ENCODE measurements around the gene TNS1. TPM values are rescaled to one million over a fixed set of nuclear protein-coding genes. Genes with fewer than 3 reads are reported as not detected.
"Not testable (repeated sequence)": the region's sequence is repeated elsewhere in the genome, so short reads cannot be mapped to it uniquely, and the experiment has no call there.

The TNS1 gene
- total RNA-seq, 2 experiments from 2014 or later = 0.92 to 0.97 TPM

DNA sequence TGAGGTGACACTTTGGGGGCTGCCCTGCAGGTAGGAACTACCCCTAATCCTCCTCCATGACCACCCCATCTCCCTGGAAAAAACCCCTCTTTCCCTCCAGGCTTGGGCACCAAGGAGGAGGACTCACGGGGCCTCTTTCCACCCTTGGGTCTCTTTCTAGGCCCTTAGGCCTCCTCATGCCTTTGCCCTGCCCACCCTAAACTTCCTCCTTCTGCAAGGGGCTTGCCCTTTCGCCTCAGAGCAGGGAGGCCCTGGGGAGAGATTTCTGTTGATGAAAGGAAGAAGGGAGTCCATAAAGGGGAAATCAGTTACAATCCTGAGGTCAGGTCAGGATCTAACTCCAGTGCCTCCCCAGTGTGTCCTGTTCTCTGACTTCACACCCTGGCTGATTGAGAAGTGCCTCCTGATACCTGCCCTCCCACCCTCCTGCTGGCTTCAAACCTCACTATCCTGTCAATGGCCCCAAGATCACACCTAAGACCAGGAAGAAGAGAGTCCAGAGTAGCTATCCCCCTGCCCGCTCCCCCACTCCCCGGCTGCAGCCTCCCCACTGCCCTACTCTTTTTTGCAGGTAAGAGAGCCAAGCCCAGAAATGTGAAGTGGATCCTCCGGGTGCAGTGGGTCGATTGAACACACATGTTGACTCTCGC lies 16.7 kb upstream of the TNS1 start:
- POLR2A ChIA-PET = no interaction called here
- H3K4me3 Mint-ChIP-seq = no peak overlapping the region
- no peak for DNase-seq
- peaks cover 2% of the 10 kb centered on the region for H3K27me3 Mint-ChIP-seq
- intact Hi-C loops (cut with micrococcal nuclease) = no loop called here
- no peaks in the 10 kb centered on the region for H3K9me3 Mint-ChIP-seq
- H3K4me1 Mint-ChIP-seq (ENCODE audit: low read depth) = no peaks in the 10 kb centered on the region
- CTCF ChIA-PET = interaction anchor here (0.7 kb wide), 1 partner anchor 26 kb away, joined by 3 read pairs; no protein-coding TSS in a partner anchor
- no peak overlapping the region for H3K27ac Mint-ChIP-seq
- H3K36me3 Mint-ChIP-seq = no peaks in the 10 kb centered on the region

DNA sequence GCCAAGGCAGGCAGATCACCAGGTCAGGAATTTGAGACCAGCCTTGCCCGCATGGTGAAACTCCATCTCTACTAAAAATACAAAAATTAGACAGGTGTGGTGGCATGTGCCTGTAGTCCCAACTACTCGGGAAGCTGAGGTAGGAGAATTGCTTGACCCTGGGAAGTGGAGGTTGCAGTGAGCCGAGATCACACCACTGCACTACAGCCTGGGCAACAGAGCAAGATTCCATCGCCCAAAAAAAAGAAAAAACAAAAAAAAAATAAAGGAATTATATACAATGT lies 16.0 kb upstream of the TNS1 start:
- DNase-seq; H3K9me3 Mint-ChIP-seq; H3K36me3 Mint-ChIP-seq; H3K27me3 Mint-ChIP-seq; intact Hi-C loops (cut with micrococcal nuclease); H3K4me1 Mint-ChIP-seq (ENCODE audit: low read depth); H3K27ac Mint-ChIP-seq; POLR2A ChIA-PET; H3K4me3 Mint-ChIP-seq: not testable (repeated sequence)
- CTCF ChIA-PET = interaction anchor here (0.7 kb wide), 1 partner anchor 25 kb away, joined by 3 read pairs; no protein-coding TSS in a partner anchor

DNA sequence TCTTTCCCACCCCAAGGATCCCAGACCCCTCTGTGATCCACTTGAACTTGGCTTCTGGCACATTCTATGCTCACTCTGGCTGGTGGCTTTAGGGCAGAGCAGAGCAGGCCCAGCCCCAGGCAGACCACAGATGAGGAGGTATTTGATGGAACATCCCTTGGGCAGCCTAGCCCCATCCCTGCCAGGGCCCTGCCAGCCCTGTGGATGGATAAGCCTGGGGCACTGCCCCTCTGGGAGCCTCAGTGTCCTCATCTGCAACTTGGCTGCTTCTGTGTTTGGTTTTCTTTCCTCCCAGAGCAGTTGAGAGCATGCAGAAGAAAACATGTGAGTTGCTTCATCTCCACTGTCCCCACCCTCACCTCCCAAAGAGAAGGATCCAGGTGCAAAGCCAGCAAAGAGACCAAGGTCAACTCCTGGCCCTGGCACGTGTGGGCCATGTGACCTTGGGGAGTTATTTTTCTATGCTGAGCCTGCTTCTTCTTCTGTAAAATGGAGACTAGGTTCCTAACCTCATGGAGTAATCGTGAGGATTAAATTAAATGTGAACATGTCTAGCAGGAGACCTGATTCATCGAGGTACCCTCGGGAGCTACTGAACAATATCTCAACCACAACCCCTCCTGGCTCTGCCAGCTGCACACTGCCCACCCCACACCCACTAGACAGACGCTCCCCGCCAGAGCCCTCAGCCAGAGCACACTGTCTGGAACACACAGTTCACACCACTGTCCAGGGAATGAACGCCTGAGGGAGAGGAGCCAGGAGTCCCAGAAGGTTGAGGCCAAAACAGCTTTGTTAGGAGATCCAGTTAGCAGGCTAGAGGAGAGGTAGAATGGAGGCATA lies 14.6 kb upstream of the TNS1 start:
- CTCF ChIA-PET = no interaction called here

DNA sequence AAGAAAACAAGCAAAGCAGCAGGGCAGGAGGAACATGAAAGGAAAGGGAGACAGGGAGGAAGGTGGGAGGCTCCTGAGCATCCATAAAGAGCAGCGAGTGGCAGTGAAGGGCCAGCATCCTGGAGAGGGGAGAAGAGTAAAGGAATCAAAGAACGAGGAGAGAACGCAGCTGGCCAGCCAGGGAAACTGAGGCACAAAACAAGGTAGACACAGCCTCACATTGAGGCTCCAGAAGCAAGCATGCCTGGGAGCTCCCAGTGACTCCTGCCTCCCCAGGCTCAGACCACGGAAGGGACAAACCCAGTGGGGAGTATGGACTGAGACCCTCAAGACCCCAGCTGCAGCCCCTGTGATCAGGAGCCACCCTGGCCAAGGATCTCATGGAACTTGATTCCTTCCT lies 14.0 kb upstream of the TNS1 start:
- intact Hi-C loops (cut with micrococcal nuclease) = no loop called here
- no peaks in the 10 kb centered on the region for H3K36me3 Mint-ChIP-seq
- H3K9me3 Mint-ChIP-seq = no peaks in the 10 kb centered on the region
- peaks cover 16% of the 10 kb centered on the region for H3K27me3 Mint-ChIP-seq
- no peaks in the 10 kb centered on the region for H3K4me1 Mint-ChIP-seq (ENCODE audit: low read depth)
- H3K4me3 Mint-ChIP-seq = no peak overlapping the region
- no peak for DNase-seq
- CTCF ChIA-PET = no interaction called here
- H3K27ac Mint-ChIP-seq = no peak overlapping the region
- POLR2A ChIA-PET = no interaction called here

More for the DNA sequence above, 14.6 kb upstream of the TNS1 start:
- H3K36me3 Mint-ChIP-seq = no peaks in the 10 kb centered on the region
- no peaks in the 10 kb centered on the region for H3K4me1 Mint-ChIP-seq (ENCODE audit: low read depth)
- H3K27ac Mint-ChIP-seq = no peak overlapping the region
- no peaks in the 10 kb centered on the region for H3K9me3 Mint-ChIP-seq
- DNase-seq = no peak
- no peak overlapping the region for H3K4me3 Mint-ChIP-seq
- POLR2A ChIA-PET = no interaction called here
- intact Hi-C loops (cut with micrococcal nuclease) = no loop called here
- peaks cover 12% of the 10 kb centered on the region for H3K27me3 Mint-ChIP-seq

DNA sequence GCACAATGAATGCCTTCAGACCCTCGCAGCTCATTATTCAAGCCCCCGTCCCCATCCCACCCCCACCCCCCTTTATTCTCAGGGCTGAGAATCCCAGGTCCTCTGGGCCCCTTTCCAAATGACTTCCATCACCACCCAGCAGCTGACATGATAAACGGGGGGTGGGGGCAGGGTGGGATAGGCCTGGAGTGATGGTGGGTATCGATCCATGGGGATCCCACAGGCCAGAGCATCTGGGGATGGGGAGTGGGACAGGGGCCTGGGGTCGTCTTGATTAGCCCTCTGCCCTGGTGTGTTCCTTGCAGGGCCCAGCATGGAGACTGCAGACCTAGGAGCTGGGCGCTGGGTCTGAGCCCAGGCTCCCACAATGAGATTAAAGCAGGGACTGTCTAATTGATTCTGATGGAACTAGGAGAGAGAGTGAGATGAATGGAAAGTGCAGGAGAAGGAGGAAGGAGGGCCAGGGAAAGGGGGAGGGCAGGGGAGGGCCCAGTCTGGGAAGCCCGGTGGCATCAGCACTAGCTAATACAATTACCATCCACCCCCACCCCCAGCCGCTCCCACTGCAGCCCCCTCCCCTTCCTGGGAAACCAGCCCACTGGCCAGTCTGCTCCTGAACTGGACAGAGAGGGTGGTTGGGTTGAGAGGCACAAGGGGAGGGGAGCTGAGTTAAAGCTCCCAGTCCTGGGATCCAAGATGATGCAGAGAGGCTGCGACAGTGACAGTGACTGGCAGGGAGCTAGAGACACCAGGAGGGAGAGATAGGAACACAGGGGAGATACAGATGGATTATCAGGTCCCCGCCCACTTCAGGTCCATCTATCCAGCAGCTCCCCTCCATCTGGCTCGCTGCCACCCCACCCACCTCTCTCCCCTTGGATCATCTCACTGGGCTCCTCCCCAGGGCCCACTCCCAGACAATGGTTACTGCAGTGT lies 13.1 kb upstream of the TNS1 start:
- ChIA-PET CTCF (no interaction called here), POLR2A (no interaction called here)
- intact Hi-C loops (cut with micrococcal nuclease) = no loop called here
- H3K4me3 Mint-ChIP-seq = no peak overlapping the region
- H3K9me3 Mint-ChIP-seq = no peaks in the 10 kb centered on the region
- no peak overlapping the region for H3K27ac Mint-ChIP-seq
- peaks cover under 1% of the 10 kb centered on the region for H3K4me1 Mint-ChIP-seq (ENCODE audit: low read depth)
- no peaks in the 10 kb centered on the region for H3K36me3 Mint-ChIP-seq
- no peak for DNase-seq
- H3K27me3 Mint-ChIP-seq = peaks cover 25% of the 10 kb centered on the region

DNA sequence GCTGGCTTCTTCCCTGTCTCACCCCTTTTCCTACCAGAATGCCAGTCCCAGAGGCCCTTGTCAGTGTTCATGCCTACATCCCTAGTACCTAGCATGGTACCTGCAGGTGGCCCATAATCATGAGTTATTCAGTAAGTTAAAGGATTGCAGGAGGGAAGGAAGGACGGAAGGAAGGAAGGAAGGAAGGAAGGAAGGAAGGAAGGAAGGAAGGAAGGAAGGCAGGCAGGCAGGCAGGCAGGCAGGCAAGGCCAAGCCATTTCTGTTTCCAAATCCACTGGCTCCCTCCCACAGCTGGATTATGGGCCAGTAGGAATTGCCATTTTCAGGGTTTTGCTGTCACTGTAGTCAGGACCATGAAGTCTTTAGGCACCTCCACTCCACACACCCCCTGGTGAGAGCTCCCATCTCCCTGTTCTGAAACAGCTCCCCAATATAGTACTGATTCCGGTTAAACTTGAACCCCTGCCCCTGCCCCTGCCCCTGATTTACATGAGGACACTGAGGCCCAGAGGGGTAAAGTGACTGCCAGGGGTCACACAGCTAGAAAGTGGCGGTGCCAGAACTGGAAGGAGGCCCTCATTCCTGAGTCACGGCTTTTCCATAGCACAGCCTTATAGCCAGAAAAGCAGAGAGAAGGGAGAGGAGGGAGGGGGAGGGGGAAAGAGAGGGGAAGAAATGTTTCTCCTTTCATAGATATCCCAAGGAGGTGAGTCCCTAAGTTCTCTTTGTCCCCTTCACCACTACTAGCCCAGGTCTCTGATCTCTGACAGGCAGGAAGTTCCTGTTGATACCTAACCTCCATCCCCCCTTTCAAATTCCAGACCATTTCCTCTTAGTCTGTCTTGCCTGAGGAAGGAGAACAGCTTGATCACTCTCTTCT lies 12.2 kb upstream of the TNS1 start:
- intact Hi-C loops (cut with micrococcal nuclease) = no loop called here
- CTCF ChIA-PET = no interaction called here
- H3K4me1 Mint-ChIP-seq (ENCODE audit: low read depth) = peaks cover 3% of the 10 kb centered on the region
- no peaks in the 10 kb centered on the region for H3K36me3 Mint-ChIP-seq
- no peak for DNase-seq
- H3K4me3 Mint-ChIP-seq = no peak overlapping the region
- H3K9me3 Mint-ChIP-seq = no peaks in the 10 kb centered on the region
- POLR2A ChIA-PET = no interaction called here
- no peak overlapping the region for H3K27ac Mint-ChIP-seq
- H3K27me3 Mint-ChIP-seq = peaks cover 28% of the 10 kb centered on the region

DNA sequence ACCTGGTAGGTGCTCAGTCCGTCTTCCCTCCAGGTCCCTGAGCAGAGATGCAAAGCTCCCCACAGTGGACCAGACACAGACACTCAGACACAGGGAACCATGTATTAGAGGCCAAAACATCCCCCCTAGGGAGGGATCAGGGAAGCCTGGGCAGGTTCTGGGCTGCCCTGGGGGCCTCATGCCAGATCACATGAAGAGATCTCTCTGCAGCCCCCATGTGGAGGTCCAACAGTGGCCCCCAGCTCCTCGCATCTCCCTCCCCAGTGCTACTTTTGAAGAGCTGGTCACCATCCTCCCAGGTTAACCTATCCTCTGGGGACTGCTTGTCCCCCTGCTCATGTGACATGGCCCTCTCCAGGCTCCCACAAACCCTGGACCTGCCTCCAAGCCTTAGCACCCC lies 10.5 kb upstream of the TNS1 start:
- H3K27ac Mint-ChIP-seq = no peak overlapping the region
- CTCF ChIA-PET = no interaction called here
- intact Hi-C loops (cut with micrococcal nuclease) = no loop called here

DNA sequence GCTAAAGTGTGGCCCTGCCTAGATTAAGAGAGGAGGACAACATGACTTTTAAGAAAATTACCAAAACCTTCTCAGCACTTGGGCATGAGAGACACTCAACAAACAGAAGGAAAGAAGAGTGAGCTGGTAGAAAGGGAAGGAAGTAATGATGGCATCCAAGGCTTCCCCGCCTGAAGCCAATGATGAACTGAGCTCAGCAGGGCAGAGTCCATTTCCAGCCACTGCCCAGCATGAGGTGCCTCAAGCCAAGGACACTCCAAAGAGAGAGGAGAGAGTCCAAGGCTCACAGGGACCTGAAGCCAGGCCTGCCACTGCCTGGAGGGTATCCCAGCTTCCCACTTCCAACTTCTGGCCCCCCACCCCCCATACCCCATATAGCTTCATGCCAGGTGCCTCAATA lies 9.5 kb upstream of the TNS1 start:
- no peak overlapping the region for H3K27ac Mint-ChIP-seq
- H3K4me3 Mint-ChIP-seq = no peak overlapping the region
- H3K36me3 Mint-ChIP-seq = no peaks in the 10 kb centered on the region
- ChIA-PET POLR2A (no interaction called here), CTCF (interaction anchor here (0.6 to 1.0 kb wide), 2 partner anchors 19 to 196 kb away, joined by 3 to 5 read pairs; no protein-coding TSS in a partner anchor)
- peaks cover 7% of the 10 kb centered on the region for H3K4me1 Mint-ChIP-seq (ENCODE audit: low read depth)
- intact Hi-C loops (cut with micrococcal nuclease) = no loop called here
- peaks cover 37% of the 10 kb centered on the region for H3K27me3 Mint-ChIP-seq
- no peak for DNase-seq
- no peaks in the 10 kb centered on the region for H3K9me3 Mint-ChIP-seq

More for the DNA sequence above, 10.5 kb upstream of the TNS1 start:
- H3K36me3 Mint-ChIP-seq = no peaks in the 10 kb centered on the region
- no peak overlapping the region for H3K4me3 Mint-ChIP-seq
- POLR2A ChIA-PET = no interaction called here
- peaks cover 7% of the 10 kb centered on the region for H3K4me1 Mint-ChIP-seq (ENCODE audit: low read depth)
- no peaks in the 10 kb centered on the region for H3K9me3 Mint-ChIP-seq
- H3K27me3 Mint-ChIP-seq = peaks cover 37% of the 10 kb centered on the region
- no peak for DNase-seq

DNA sequence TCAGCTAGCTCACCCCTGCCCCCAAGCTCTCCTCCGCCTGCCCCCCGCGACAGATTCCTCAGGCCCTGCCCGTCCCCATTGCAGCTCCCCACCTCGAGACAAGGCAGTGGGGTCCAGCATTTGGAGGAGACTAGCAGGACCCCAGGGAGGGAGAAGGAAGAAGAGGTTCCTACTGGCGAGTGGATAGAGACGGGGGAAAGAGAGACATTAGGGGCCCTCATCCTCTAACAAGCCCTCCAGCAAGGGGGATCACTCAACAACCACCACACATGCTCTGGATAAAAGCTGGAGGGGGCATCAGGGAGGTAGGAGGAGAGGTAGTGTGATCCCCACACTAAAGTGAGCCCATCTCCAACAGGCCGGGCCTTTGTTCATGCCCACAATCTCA lies 8.9 kb upstream of the TNS1 start:
- CTCF ChIA-PET = interaction anchor here (1.0 kb wide), 2 partner anchors 18 to 37 kb away, joined by 3 to 5 read pairs; no protein-coding TSS in a partner anchor
- Mint-ChIP-seq H3K4me3 (no peak overlapping the region), H3K4me1 (ENCODE audit: low read depth) (peaks cover 7% of the 10 kb centered on the region), H3K27ac (no peak overlapping the region), H3K9me3 (no peaks in the 10 kb centered on the region), H3K36me3 (no peaks in the 10 kb centered on the region), H3K27me3 (peaks cover 37% of the 10 kb centered on the region)
- POLR2A ChIA-PET = no interaction called here
- intact Hi-C loops (cut with micrococcal nuclease) = no loop called here
- DNase-seq = no peak

DNA sequence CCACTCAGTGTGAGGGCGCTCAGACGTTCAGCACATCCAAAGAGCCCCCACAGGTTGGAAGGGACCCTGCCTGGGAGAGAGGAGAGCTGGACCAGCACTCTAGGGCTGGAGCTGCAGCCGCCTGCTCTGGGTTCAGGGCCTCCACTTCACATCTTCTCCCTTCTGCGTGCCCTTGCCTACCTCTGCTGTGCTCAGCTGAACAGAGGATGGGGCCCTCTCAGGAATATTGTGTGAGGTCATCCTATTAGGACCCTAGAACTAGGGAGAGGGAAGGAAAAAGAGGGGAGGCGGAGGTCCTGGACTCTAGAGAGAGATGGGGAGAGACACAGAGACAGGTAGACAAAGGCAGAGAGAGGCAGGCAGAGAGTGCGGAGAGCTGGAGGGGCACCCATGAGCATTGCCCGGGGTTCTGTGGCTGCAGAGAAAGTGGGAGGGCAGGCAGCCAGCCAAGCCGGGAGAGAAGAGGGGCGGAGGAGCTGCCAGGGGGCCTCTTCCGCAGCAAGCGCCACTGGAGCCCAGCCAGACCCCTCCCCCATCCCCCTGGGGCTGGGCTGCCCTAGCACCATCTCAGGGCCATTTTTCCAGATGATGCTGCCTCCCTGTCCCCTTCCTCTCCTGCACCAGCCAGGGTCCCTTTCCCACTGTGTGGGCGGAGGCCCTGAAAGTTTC lies 8.3 kb upstream of the TNS1 start:
- Mint-ChIP-seq H3K27me3 (peaks cover 37% of the 10 kb centered on the region), H3K9me3 (no peaks in the 10 kb centered on the region), H3K27ac (no peak overlapping the region), H3K36me3 (no peaks in the 10 kb centered on the region), H3K4me1 (ENCODE audit: low read depth) (peaks cover 7% of the 10 kb centered on the region), H3K4me3 (peak overlapping the region; percentile 46)
- no peak for DNase-seq
- intact Hi-C loops (cut with micrococcal nuclease) = no loop called here
- POLR2A ChIA-PET = no interaction called here
- CTCF ChIA-PET = interaction anchor here (1.0 to 1.2 kb wide), 2 partner anchors 17 to 38 kb away, joined by 3 read pairs; no protein-coding TSS in a partner anchor
